Stimulated activated CD8-positive, alpha-beta memory T cell treated with anti-CD3 and anti-CD28 coated beads, Interleukin-15, amount 100 ng/mL, for 48 hours (primary cell): Measurements from ENCODE around the gene PLEKHA6.
A peak's percentile ranks its signal among the peaks of the same experiment; 100 is the strongest.

Experiments
- DNase-seq, 2 donors: peaks; one replicate each; pipeline ENCODE4 v3.0.0-alpha.2; 2020; ENCODE audit warnings: low read depth in 2 of 2

The PLEKHA6 gene

GRCh38 chr1:204263254-204263910 is 96.3 kb downstream of the PLEKHA6 start:
- DNase-seq, result no peak

- no peak for DNase-seq
Observed at GRCh38 chr1:204262506-204263253, 97.0 kb downstream of the PLEKHA6 start.

- no peak for DNase-seq
Observed at GRCh38 chr1:204261746-204262505, 97.8 kb downstream of the PLEKHA6 start.

- DNase-seq, result no peak
Observed at GRCh38 chr1:204261266-204261665, 98.5 kb downstream of the PLEKHA6 start.

GRCh38 chr1:204260601-204261197 is 99.0 kb downstream of the PLEKHA6 start:
- no peak for DNase-seq

- no peak for DNase-seq
Observed at GRCh38 chr1:204259782-204260181, 99.9 kb downstream of the PLEKHA6 start.

- DNase-seq, result no peak
Observed at GRCh38 chr1:204259196-204259595, 100.5 kb downstream of the PLEKHA6 start.

- DNase-seq, result peak; percentile 15 to 17
Observed at GRCh38 chr1:204258213-204259115, 101.3 kb downstream of the PLEKHA6 start.

GRCh38 chr1:204257446-204257845 is 102.3 kb downstream of the PLEKHA6 start:
- no peak for DNase-seq

- no peak for DNase-seq
Observed at GRCh38 chr1:204256531-204256930, 103.2 kb downstream of the PLEKHA6 start.

- no peak for DNase-seq
Observed at GRCh38 chr1:204255966-204256365, 103.8 kb downstream of the PLEKHA6 start.

- DNase-seq, result no peak
Observed at GRCh38 chr1:204255225-204255624, 104.5 kb downstream of the PLEKHA6 start.

GRCh38 chr1:204254031-204254661 is 105.6 kb downstream of the PLEKHA6 start:
- no peak for DNase-seq

- no peak for DNase-seq
Observed at GRCh38 chr1:204251926-204252689, 107.6 kb downstream of the PLEKHA6 start.

- DNase-seq, result no peak
Observed at GRCh38 chr1:204251286-204251685, 108.4 kb downstream of the PLEKHA6 start.

GRCh38 chr1:204250428-204251030 is 109.2 kb downstream of the PLEKHA6 start:
- DNase-seq, result no peak

GRCh38 chr1:204249736-204250427 is 109.8 kb downstream of the PLEKHA6 start:
- DNase-seq, result no peak

GRCh38 chr1:204248954-204249353 is 110.8 kb downstream of the PLEKHA6 start:
- DNase-seq, result no peak

GRCh38 chr1:204246876-204247275 is 112.9 kb downstream of the PLEKHA6 start:
- no peak for DNase-seq
